K562 (cell line): ENCODE data around the gene MC3R. TPM values are rescaled to one million over a fixed set of nuclear protein-coding genes. Genes with fewer than 3 reads are reported as not detected.

Experiments used
- ATAC-seq: fragments of 200-7000 bp; cut with Tn5 transposase; 3 replicates; pipeline ENCODE4 v1.9.1; 2020; ENCODE audit warnings: moderate library complexity
- BruUV-seq: library from RNA; stranded (reverse); fragments of 400-500 nt; replicated peaks from 2 replicates; lab custom pipeline; 2021; lab: Mats Ljungman, UMichigan
- CTCF ChIA-PET: fragments of 300-600 bp; formaldehyde crosslinking; extraction: SDS; loops from one replicate; lab custom pipeline; 2021; ENCODE audit warnings: low intra/inter-chr PET ratio; lab: Yijun Ruan, JAX
- POLR2A ChIA-PET: fragments of 300-600, 350-650 bp; sonication (Branson Sonifier 250); formaldehyde crosslinking; extraction: SDS; loops from one replicate; lab custom pipeline; 2021; ENCODE audit warnings: antibody characterized with exemption, inconsistent platforms; lab: Yijun Ruan, JAX
- DNase-seq, 4 experiments: peaks; one replicate each; pipeline versions ENCODE4 v3.0.0 to v3.0.0-alpha.2; 2011 to 2018; ENCODE audit warnings: low spot score in 3 of 4, mixed read lengths in 3 of 4; ENCODE audit errors: extremely low read depth in 1 of 4
- FAIRE-seq: peaks from 2 replicates; lab custom pipeline; 2011; peaks lifted over from hg19 to GRCh38; lab: Jason Lieb, UNC
- H2AFZ ChIP-seq: 2 replicates; pipeline ENCODE4 v1.6.0; 2011; ENCODE audit warnings: low read depth, low read length, control low read depth, inconsistent platforms
- H3K27ac ChIP-seq: fragments of 200-600 bp; 3 replicates; pipeline ENCODE4 v1.8.0; 2011; ENCODE audit warnings: low read depth, mild to moderate bottlenecking, control low read depth, inconsistent platforms, low read length, moderate library complexity, mixed read lengths; ENCODE audit errors: extremely low read depth
- H3K27me3 ChIP-seq, 2 experiments: fragments of 300-600 bp in 1 of 2; 2 replicates in 1 of 2; 3 replicates in 1 of 2; pipeline versions ENCODE4 v1.6.0 to v1.8.0; 2011; ENCODE audit warnings: inconsistent platforms in 2 of 2, low read length in 2 of 2, mild to moderate bottlenecking in 1 of 2, mixed read lengths in 1 of 2, moderate library complexity in 1 of 2; ENCODE audit not compliant: control insufficient read depth in 2 of 2, insufficient read depth in 2 of 2
- H3K36me3 ChIP-seq: fragments of 300-600 bp; 3 replicates; pipeline ENCODE4 v1.8.0; 2011; ENCODE audit warnings: mild to moderate bottlenecking, low read length, inconsistent platforms; ENCODE audit not compliant: control insufficient read depth, insufficient read depth
- H3K4me1 ChIP-seq, 2 experiments: fragments of 200-600 bp in 1 of 2; replicated peaks in 1 of 2; 2 replicates in 1 of 2; 3 replicates in 1 of 2; pipeline versions ENCODE4 v1.5.1 to v1.8.0; 2011; ENCODE audit warnings: inconsistent platforms in 2 of 2, low read length in 2 of 2, mild to moderate bottlenecking in 1 of 2, mixed read lengths in 1 of 2, moderate library complexity in 1 of 2; ENCODE audit not compliant: control insufficient read depth in 2 of 2, insufficient read depth in 2 of 2
- H3K4me2 ChIP-seq: 2 replicates; pipeline ENCODE4 v1.6.1; 2011; ENCODE audit warnings: low read length, control low read depth, inconsistent platforms, mixed read lengths; ENCODE audit not compliant: insufficient read depth
- H3K4me3 ChIP-seq: fragments of 200-600 bp; sonication (generic), shearing (Covaris generic); 2 replicates; pipeline ENCODE4 v1.5.1; 2016; ENCODE audit warnings: control low read depth, inconsistent platforms
- H3K79me2 ChIP-seq: fragments of 200-600 bp; 3 replicates; pipeline ENCODE4 v1.8.0; 2011; ENCODE audit warnings: low read length, inconsistent platforms; ENCODE audit not compliant: control insufficient read depth, insufficient read depth
- H3K9ac ChIP-seq, 2 experiments: 2 replicates each; pipeline versions ENCODE4 v1.6.0 to v1.6.1; 2011; ENCODE audit warnings: low read depth in 2 of 2, low read length in 2 of 2, control low read depth in 1 of 2, inconsistent platforms in 1 of 2, mild to moderate bottlenecking in 1 of 2, mixed read lengths in 1 of 2; ENCODE audit not compliant: insufficient read depth in 1 of 2
- H3K9me1 ChIP-seq: one replicate; pipeline ENCODE4 v1.6.0; 2011; ENCODE audit warnings: inconsistent platforms, mild to moderate bottlenecking, low read length, moderate library complexity; ENCODE audit not compliant: control insufficient read depth, insufficient read depth
- H3K9me3 ChIP-seq: replicated peaks from 2 replicates; pipeline ENCODE4 v1.5.1; 2011; ENCODE audit warnings: low read depth, low read length, inconsistent platforms; ENCODE audit not compliant: control insufficient read depth, insufficient read depth
- H4K20me1 ChIP-seq: replicated peaks from 2 replicates; pipeline ENCODE4 v1.6.1; 2011; ENCODE audit warnings: low read length, inconsistent platforms, mixed read lengths; ENCODE audit not compliant: control insufficient read depth, insufficient read depth
- E2F1 ChIP-seq: sonication (generic); formaldehyde crosslinking; IDR thresholded peaks from 2 replicates; pipeline ENCODE4 v1.8.1; 2023; ENCODE audit warnings: mild to moderate bottlenecking, missing genetic modification reagents, moderate library complexity
- HDAC2 ChIP-seq: fragments of 450-650 bp; IDR thresholded peaks from 2 replicates; pipeline ENCODE4 v1.6.1; 2016; ENCODE audit warnings: mild to moderate bottlenecking
- HIVEP1 ChIP-seq: fragments of 250-450 bp; sonication (Bioruptor Pico); IDR thresholded peaks from 2 replicates; pipeline ENCODE4 v1.4.0; 2020; ENCODE audit warnings: mild to moderate bottlenecking
- LARP7 ChIP-seq: fragments of 450-650 bp; IDR thresholded peaks from 2 replicates; pipeline ENCODE4 v1.6.1; 2016
- LEF1 ChIP-seq: fragments of 450-650 bp; IDR thresholded peaks from 2 replicates; pipeline ENCODE4 v1.6.1; 2016; ENCODE audit warnings: mild to moderate bottlenecking
- NFE2L1 ChIP-seq: fragments of 450-650 bp; IDR thresholded peaks from 2 replicates; pipeline ENCODE4 v1.6.1; 2016; ENCODE audit warnings: missing genetic modification characterization, low read depth, mild to moderate bottlenecking, missing compliant biosample characterization, moderate library complexity, borderline replicate concordance
- TARDBP ChIP-seq: fragments of 450-650 bp; IDR thresholded peaks from 2 replicates; pipeline ENCODE4 v1.6.1; 2016
- THRA ChIP-seq: fragments of 450-650 bp; IDR thresholded peaks from 2 replicates; pipeline ENCODE4 v1.6.1; 2017; ENCODE audit warnings: mild to moderate bottlenecking, moderate library complexity
- ZFP36 ChIP-seq: fragments of 150-350 bp; IDR thresholded peaks from 2 replicates; pipeline ENCODE4 v1.6.1; 2018; ENCODE audit warnings: low read length, low read depth; ENCODE audit not compliant: partially characterized antibody
- ZNF408 ChIP-seq: fragments of 250-450 bp; sonication (Bioruptor Pico); IDR thresholded peaks from 2 replicates; pipeline ENCODE4 v1.4.0; 2020; ENCODE audit warnings: low read depth, mild to moderate bottlenecking, moderate library complexity
- in situ Hi-C: fragments of 300-500 bp; cut with MboI; formaldehyde crosslinking; loops from 4 replicates; pipeline ENCODE4 v1.15.0; 2018; ENCODE audit warnings: inconsistent platforms, mixed read lengths
- intact Hi-C: fragments of 100-400 bp; cut with micrococcal nuclease; formaldehyde crosslinking; loops from 2 replicates; pipeline ENCODE4 v1.14.2; 2022
- polyA plus RNA-seq, 8 experiments: library from polyadenylated mRNA; depleted of rRNA in 4 of 8; stranded (reverse) in 5 of 8; unstranded in 3 of 8; fragments of >200 nt; fragmentation: Nextera tagmentation in 2 of 8; fragmentation: Illumina TruSeq in 1 of 8; extraction: Ambion mirVana in 2 of 8; extraction: Trizol in 1 of 8; gene quantifications; 2 replicates each; pipeline versions ENCODE4 v1.2.1 to v1.2.3, GENCODE V29; 2011 to 2014; ENCODE audit warnings: inconsistent platforms in 1 of 8, missing spikeins in 1 of 8
- total RNA-seq, 7 experiments: library from RNA; depleted of rRNA in 6 of 7; stranded (reverse); fragments of >200 nt in 6 of 7; fragmentation: Illumina TruSeq in 2 of 7; extraction: Trizol in 2 of 7; gene quantifications; 2 replicates each; pipeline versions ENCODE4 v1.2.1 to v1.2.3, GENCODE V29; 2011 to 2021; ENCODE audit warnings: low replicate concordance in 1 of 7
- TF ChIP-seq, protein P1 (sequence below): sonication (generic); formaldehyde crosslinking; IDR thresholded peaks from 2 replicates; pipeline ENCODE4 v1.8.0; 2022; ENCODE audit warnings: mild to moderate bottlenecking, missing genetic modification reagents

The MC3R gene
- total and polyA plus RNA-seq, 9 of the 15 experiments (the other 6 are each of a cell fraction or from before 2014, with no cell fraction given) = not detected

DNA sequence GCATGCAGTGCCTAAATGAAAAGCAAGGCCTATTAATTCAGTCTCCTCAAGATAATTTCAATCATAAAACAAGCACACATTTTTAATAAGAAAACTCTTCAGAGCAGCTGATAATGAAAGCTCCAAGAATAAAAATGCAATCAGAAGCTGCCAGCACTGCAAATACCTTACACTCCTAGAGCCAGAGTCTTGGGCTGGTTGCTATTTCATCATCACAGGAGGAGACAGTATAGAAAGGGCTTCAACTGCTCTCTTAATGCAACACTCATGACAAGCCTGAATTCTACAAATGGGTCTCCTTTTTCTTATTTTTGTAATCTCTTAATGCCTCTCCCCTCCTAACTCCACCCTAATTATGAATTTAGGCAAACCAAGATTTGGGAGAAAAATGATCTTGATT lies 11.2 kb upstream of the MC3R start:
- no TSS peak for BruUV-seq
- H3K9ac ChIP-seq = no peak overlapping the region
- POLR2A ChIA-PET = no interaction called here

More for the DNA sequence above, 11.2 kb upstream of the MC3R start:
- intact Hi-C loops = no loop called here
- no peaks in the 10 kb centered on the region for H3K79me2 ChIP-seq
- no peak overlapping the region for H3K4me3 ChIP-seq
- ATAC-seq = no peak
- H3K9me1 ChIP-seq = no peaks in the 10 kb centered on the region
- H3K4me2 ChIP-seq = no peak overlapping the region
- H3K36me3 ChIP-seq = no peaks in the 10 kb centered on the region
- no peak overlapping the region for H3K27ac ChIP-seq
- no peaks in the 10 kb centered on the region for H3K4me1 ChIP-seq
- in situ Hi-C loops = loop anchor here (25.0 kb wide), 1 partner anchor 1575 kb away; no protein-coding TSS in a partner anchor
- no peak for FAIRE-seq
- no peak for TF ChIP-seq HIVEP1 (CRISPR knock-in tag)
- TF ChIP-seq NFE2L1 = no peak
- TF ChIP-seq LEF1 = no peak
- no peak for TF ChIP-seq LARP7
- no peak for TF ChIP-seq ZFP36
- TF ChIP-seq, protein P1, sequence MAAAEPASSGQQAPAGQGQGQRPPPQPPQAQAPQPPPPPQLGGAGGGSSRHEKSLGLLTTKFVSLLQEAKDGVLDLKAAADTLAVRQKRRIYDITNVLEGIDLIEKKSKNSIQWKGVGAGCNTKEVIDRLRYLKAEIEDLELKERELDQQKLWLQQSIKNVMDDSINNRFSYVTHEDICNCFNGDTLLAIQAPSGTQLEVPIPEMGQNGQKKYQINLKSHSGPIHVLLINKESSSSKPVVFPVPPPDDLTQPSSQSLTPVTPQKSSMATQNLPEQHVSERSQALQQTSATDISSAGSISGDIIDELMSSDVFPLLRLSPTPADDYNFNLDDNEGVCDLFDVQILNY (CRISPR knock-in tag) = no peak
- no peak for TF ChIP-seq ZNF408 (CRISPR knock-in tag)
- no peak for TF ChIP-seq E2F1
- TF ChIP-seq TARDBP = no peak
- TF ChIP-seq THRA = no peak
- TF ChIP-seq HDAC2 = no peak
- H3K27me3 ChIP-seq = no peaks in the 10 kb centered on the region
- H2AFZ ChIP-seq = no peak overlapping the region
- H3K9me3 ChIP-seq = no peaks in the 10 kb centered on the region
- no peaks in the 10 kb centered on the region for H4K20me1 ChIP-seq
- CTCF ChIA-PET = no interaction called here
- no peak for DNase-seq
